Measurements from ENCODE around the gene SCN3B. TPM values are rescaled to one million over a fixed set of nuclear protein-coding genes. Genes with fewer than 3 reads are reported as not detected.

SCN3B gene
- total RNA-seq, 4 donors from 2014 or later, result 0.31 to 2.7 (median 1.4) TPM

- TF ChIP-seq POLR2AphosphoS5 (IDR thresholded peaks at IDR 0.05) (no peak), EP300 (IDR thresholded peaks at IDR 0.05) (no peak), POLR2A (IDR thresholded peaks at IDR 0.05) (no peak)
- TF ChIP-seq, protein P1, sequence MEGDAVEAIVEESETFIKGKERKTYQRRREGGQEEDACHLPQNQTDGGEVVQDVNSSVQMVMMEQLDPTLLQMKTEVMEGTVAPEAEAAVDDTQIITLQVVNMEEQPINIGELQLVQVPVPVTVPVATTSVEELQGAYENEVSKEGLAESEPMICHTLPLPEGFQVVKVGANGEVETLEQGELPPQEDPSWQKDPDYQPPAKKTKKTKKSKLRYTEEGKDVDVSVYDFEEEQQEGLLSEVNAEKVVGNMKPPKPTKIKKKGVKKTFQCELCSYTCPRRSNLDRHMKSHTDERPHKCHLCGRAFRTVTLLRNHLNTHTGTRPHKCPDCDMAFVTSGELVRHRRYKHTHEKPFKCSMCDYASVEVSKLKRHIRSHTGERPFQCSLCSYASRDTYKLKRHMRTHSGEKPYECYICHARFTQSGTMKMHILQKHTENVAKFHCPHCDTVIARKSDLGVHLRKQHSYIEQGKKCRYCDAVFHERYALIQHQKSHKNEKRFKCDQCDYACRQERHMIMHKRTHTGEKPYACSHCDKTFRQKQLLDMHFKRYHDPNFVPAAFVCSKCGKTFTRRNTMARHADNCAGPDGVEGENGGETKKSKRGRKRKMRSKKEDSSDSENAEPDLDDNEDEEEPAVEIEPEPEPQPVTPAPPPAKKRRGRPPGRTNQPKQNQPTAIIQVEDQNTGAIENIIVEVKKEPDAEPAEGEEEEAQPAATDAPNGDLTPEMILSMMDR (IDR thresholded peaks at IDR 0.05), result no peak
- 100% methylated on average over 1 of the region's 2 CpGs for WGBS, 2 donors (ENCODE audit: low coverage in 1 of 2)
Observed at GRCh38 chr11:123597859-123598258, 56.6 kb downstream of the SCN3B start.

GRCh38 chr11:123594921-123595320, 59.5 kb downstream of the SCN3B start:
- no peak for ATAC-seq

More at GRCh38 chr11:123597859-123598258, 56.6 kb downstream of the SCN3B start:
- Histone ChIP-seq H3K4me1 (no peaks in the 10 kb centered on the region), H3K36me3 (no peaks in the 10 kb centered on the region), H3K9me3 (no peaks in the 10 kb centered on the region), H3K27ac (no peak overlapping the region), H3K4me3 (no peak overlapping the region), H3K27me3 (no peaks in the 10 kb centered on the region)
- no peak for ATAC-seq

DNA sequence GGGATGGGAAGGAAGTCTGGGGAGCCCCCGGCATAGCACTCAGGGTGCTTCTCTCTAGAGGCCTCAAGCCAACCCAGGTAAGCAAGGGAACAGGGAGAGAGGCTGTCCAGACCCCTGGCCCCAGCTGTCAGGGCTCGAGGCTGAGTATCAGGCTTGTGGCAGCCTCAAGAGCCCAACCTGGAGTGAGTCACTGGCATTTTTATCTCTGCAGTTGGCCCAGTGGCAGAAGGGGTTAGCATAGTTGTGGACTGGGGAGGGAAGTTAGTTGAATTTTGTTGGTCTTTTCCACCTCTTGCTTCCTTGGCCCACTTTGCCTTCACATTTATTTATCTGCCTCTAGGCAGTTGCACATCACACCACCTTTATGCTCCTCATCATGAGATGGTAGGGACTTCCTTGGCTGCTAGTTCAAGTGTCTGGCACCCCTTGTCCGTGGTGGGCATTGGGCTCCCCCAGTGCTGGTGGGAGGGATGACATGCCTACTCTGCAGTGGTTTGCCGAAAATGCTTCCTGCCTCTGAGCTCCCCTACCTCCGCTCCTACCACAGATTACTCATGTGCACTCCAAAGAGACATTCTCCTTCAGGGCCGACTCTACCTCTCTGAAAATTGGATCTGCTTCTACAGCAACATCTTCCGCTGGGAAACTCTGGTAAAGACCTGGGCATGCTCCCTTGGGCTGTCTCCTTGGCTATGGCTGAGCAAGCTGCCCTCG, 60.1 kb downstream of the SCN3B start:
- H3K4me1 ChIP-seq, result peaks cover 0 to 13% (median 0%) of the 10 kb centered on the region in 3 donors
- 90 to 97% methylated on average over 2 to 4 of the region's 8 CpGs for WGBS, 2 donors (ENCODE audit: low coverage in 1 of 2)
- H3K4me3 ChIP-seq, result no peak overlapping the region
- H3K36me3 ChIP-seq, result no peaks in the 10 kb centered on the region
- H3K27ac ChIP-seq, result no peak overlapping the region
- no peaks in the 10 kb centered on the region for H3K9me3 ChIP-seq
- H3K27me3 ChIP-seq, result no peaks in the 10 kb centered on the region
- TF ChIP-seq POLR2AphosphoS5 (IDR thresholded peaks at IDR 0.05) (no peak), POLR2A (IDR thresholded peaks at IDR 0.05) (no peak), EP300 (IDR thresholded peaks at IDR 0.05) (no peak)
- TF ChIP-seq, protein P1 (IDR thresholded peaks at IDR 0.05), result no peak
- no peak for ATAC-seq

More at GRCh38 chr11:123594921-123595320, 59.5 kb downstream of the SCN3B start:
- no peaks in the 10 kb centered on the region for H3K9me3 ChIP-seq
- H3K36me3 ChIP-seq, result no peaks in the 10 kb centered on the region
- TF ChIP-seq, protein P1 (IDR thresholded peaks at IDR 0.05), result no peak
- no peak for TF ChIP-seq POLR2AphosphoS5 (IDR thresholded peaks at IDR 0.05)
- no peak for TF ChIP-seq EP300 (IDR thresholded peaks at IDR 0.05)
- no peak for TF ChIP-seq POLR2A (IDR thresholded peaks at IDR 0.05)
- H3K4me1 ChIP-seq, result peaks cover 0 to 13% (median 0%) of the 10 kb centered on the region in 3 donors
- H3K27ac ChIP-seq, result no peak overlapping the region
- no peak overlapping the region for H3K4me3 ChIP-seq
- 96 to 100% methylated on average over 2 to 4 of the region's 4 CpGs for WGBS, 2 donors (ENCODE audit: low coverage in 1 of 2)
- H3K27me3 ChIP-seq, result no peaks in the 10 kb centered on the region

- no peak for ATAC-seq
- H3K4me1 ChIP-seq, result peaks cover 0 to 13% (median 0%) of the 10 kb centered on the region in 3 donors
- H3K4me3 ChIP-seq, result no peak overlapping the region
- 67 to 90% methylated on average over 1 to 2 of the region's 6 CpGs for WGBS, 2 donors (ENCODE audit: low coverage in 1 of 2)
- no peaks in the 10 kb centered on the region for H3K27me3 ChIP-seq
- no peaks in the 10 kb centered on the region for H3K36me3 ChIP-seq
- H3K9me3 ChIP-seq, result no peaks in the 10 kb centered on the region
- H3K27ac ChIP-seq, result no peak overlapping the region
- no peak for TF ChIP-seq POLR2A (IDR thresholded peaks at IDR 0.05)
- no peak for TF ChIP-seq POLR2AphosphoS5 (IDR thresholded peaks at IDR 0.05)
- no peak for TF ChIP-seq EP300 (IDR thresholded peaks at IDR 0.05)
- TF ChIP-seq, protein P1 (IDR thresholded peaks at IDR 0.05), result no peak
Observed at GRCh38 chr11:123593570-123593969, 60.9 kb downstream of the SCN3B start.

Data from gastroesophageal sphincter (tissue), 4 donors.